GM19035 (cell line): ENCODE results near the gene ZSCAN12.
"Not testable (repeated sequence)": the region's sequence is repeated elsewhere in the genome, so short reads cannot be mapped to it uniquely, and the experiment has no call there.

ENCODE experiments used
- ATAC-seq: cut with Tn5 transposase; IDR thresholded peaks from one replicate; pipeline ENCODE4 v1.9.1; 2021; ENCODE audit not compliant: unreplicated experiment

The ZSCAN12 gene

GRCh38 chr6:28399350-28400121 is at the start of gene ZSCAN12:
ZSCAN12 (minus strand) TSS chr6:28399747; CDS start chr6:28398405, 1,342 bp downstream.
- peak; percentile 86 for ATAC-seq

- no peak for ATAC-seq
Measured at GRCh38 chr6:28449056-28449455, 49.5 kb upstream of the ZSCAN12 start.

DNA sequence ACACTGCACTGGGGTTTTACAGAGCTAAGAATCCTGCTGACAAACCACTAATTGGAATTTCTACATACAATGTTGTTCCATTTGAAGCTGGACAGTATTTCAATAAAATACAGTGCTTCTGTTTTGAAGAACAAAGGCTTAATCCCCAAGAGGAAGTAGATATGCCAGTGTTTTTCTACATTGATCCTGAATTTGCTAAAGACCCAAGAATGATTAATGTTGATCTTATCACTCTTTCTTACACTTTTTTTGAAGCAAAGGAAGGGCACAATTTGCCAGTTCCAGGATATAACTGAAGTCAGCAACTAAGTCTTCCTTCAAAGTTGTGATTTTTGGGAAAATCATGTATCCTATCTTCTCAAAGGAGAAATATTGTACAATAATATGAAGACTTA is 48.0 kb upstream of the ZSCAN12 start:
- ATAC-seq = not testable (repeated sequence)

GRCh38 chr6:28446818-28447511 is 47.4 kb upstream of the ZSCAN12 start:
- ATAC-seq = no peak

GRCh38 chr6:28444759-28445158 is 45.2 kb upstream of the ZSCAN12 start:
- ATAC-seq = not testable (repeated sequence)

- ATAC-seq = peak; percentile 91
Measured at GRCh38 chr6:28443112-28443773, 43.7 kb upstream of the ZSCAN12 start, which contains the start of gene ZSCAN23. ZSCAN23 (minus strand) TSS chr6:28443491; CDS start chr6:28436266, 7,225 bp downstream.

GRCh38 chr6:28442586-28442985 is 43.0 kb upstream of the ZSCAN12 start:
- no peak for ATAC-seq

DNA sequence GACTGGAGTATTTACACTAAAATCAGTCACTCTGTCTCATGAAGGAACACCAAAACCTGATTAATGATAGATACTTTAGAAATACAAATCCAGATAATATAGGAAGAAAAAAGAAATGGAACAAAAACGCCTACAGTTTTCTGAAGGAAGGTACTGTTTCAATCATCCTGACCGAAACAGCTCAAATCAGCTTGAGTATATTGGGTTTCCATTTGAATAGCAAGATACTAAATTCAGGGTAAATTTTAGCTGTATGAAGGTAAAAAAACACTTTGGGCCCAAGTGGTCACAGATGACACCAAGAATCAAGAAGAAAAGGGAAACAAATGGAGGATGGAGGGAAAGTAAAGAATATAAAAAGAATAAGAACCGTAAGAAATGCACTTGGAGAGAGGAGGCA is 36.9 kb upstream of the ZSCAN12 start:
- ATAC-seq = no peak

DNA sequence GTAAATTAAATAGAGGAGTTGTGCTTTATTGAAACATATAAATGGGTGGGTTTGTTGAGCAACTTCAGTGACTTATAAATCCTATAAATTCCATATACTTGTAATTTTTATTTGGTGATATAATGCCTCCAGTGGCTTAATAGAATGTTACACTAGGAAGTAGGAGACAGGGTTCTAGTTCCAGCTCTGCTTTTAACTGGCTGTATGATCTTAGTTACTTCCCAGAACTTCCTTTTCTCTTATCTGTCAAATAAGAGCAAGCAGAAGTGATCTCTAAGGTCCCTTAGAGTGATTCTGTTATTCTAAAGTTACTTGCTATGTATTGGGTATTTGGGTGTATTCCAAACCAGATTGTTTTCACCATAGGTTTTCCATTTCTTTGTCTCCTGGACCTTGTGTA is 33.6 kb upstream of the ZSCAN12 start:
- no peak for ATAC-seq

GRCh38 chr6:28429781-28430180 is 30.2 kb upstream of the ZSCAN12 start:
- no peak for ATAC-seq

- no peak for ATAC-seq
Measured at GRCh38 chr6:28425944-28426541, 26.5 kb upstream of the ZSCAN12 start.

GRCh38 chr6:28424163-28424562 is 24.6 kb upstream of the ZSCAN12 start:
- no peak for ATAC-seq

DNA sequence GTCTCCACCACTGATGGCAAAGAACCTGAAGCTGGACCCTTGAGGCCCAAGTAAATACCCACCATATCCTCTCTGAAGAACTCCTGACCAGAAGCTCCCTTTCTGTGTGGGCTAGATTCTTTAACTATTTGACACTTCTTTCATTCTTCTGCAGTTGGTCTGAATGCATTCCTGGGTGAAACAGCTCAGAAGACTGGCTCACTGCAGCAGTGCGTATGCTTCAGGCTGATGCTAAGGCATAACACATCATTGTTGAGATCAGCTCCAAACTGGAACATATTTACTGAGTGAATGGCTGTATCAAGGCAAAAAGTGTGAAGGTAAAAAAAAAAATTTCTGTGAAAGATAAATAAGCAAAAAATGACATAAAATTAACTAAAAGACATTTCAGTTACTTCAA is 24.0 kb upstream of the ZSCAN12 start:
- ATAC-seq = no peak

GRCh38 chr6:28413681-28414080 is 14.1 kb upstream of the ZSCAN12 start:
- ATAC-seq = no peak

- ATAC-seq = no peak
Measured at GRCh38 chr6:28410767-28411166, 11.2 kb upstream of the ZSCAN12 start.

- ATAC-seq = no peak
Measured at GRCh38 chr6:28408076-28408802, 8.7 kb upstream of the ZSCAN12 start.

DNA sequence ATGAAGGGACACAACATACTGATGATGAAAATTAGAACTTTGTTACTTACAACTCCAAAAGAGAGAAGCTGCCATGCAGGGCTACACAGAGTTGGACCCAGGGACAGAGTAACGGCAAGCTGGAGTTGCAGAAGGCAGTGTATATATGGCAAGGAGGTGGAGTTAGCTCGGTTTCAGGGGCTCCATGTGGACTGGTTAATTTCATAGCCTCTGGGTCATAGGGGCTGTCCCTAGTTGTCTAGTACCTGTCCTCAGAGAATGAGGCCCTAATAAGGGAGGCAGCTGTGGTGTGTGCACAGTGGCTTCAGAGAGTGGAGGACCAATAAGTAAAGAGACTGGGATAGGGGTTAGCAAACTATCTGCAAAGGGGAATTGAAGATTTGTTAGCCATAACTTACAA is 7.9 kb upstream of the ZSCAN12 start:
- no peak for ATAC-seq

DNA sequence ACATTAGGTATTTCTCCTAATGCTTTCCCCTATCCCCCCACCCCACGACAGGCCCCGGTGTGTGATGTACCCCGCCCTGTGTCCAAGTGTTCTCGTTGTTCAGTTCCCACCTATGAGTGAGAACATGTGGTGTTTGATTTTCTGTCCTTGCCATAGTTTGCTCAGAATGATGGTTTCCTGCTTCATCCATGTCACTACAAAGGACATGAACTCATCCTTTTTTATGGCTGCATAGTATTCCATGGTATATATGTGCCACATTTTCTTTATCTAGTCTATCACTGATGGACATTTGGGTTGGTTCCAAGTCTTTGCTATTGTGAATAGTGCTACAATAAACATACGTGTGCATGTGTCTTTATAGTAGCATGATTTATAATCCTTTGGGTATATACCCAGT is 4.4 kb upstream of the ZSCAN12 start:
- ATAC-seq = not testable (repeated sequence)

DNA sequence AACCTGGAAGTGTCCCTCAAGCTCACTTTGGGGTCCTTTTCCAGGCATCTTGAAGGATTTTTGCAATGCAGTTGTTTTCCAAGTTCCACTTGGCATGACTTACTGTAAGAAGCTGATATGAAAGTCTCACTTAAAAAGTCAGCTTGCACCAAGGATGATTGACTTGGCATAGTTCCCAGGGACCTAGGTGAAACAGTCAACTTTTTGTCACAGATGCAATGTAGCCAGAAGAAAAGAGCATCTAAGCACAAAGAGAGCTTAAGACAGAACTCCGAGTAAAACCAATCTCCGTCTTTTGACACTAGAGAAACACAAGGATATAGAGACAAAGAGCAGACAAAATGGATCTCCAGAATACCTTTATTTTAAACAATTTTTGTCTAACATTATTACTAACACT is 2.6 kb upstream of the ZSCAN12 start:
- ATAC-seq = no peak

- no peak for ATAC-seq
Measured at GRCh38 chr6:28401172-28401571, 1.6 kb upstream of the ZSCAN12 start.

- ATAC-seq = no peak
Measured at GRCh38 chr6:28400122-28400451, 540 bp upstream of the ZSCAN12 start.
